ENCODE data around the gene PI16.
"Not testable (repeated sequence)": the region's sequence is repeated elsewhere in the genome, so short reads cannot be mapped to it uniquely, and the experiment has no call there.

The PI16 gene

GRCh38 chr6:36975231-36976006, 20.9 kb downstream of the PI16 start:
- DNase-seq (ENCODE audit: low read depth), result no peak

- DNase-seq (ENCODE audit: low read depth), result no peak
Measured at GRCh38 chr6:36976007-36976264, 21.4 kb downstream of the PI16 start.

GRCh38 chr6:36976509-36976908, 22.0 kb downstream of the PI16 start:
- DNase-seq (ENCODE audit: low read depth), result no peak

- no peak for DNase-seq (ENCODE audit: low read depth)
Measured at GRCh38 chr6:36976931-36977330, 22.4 kb downstream of the PI16 start.

- no peak for DNase-seq (ENCODE audit: low read depth)
Measured at GRCh38 chr6:36977470-36977941, 23.0 kb downstream of the PI16 start.

GRCh38 chr6:36978421-36979346, 24.1 kb downstream of the PI16 start:
- DNase-seq (ENCODE audit: low read depth), result no peak

GRCh38 chr6:36979347-36979742, 24.8 kb downstream of the PI16 start:
- no peak for DNase-seq (ENCODE audit: low read depth)

- no peak for DNase-seq (ENCODE audit: low read depth)
Measured at GRCh38 chr6:36980129-36980528, 25.6 kb downstream of the PI16 start.

GRCh38 chr6:36980876-36981619, 26.5 kb downstream of the PI16 start:
- DNase-seq (ENCODE audit: low read depth), result no peak

GRCh38 chr6:36983538-36983937, 29.0 kb downstream of the PI16 start:
- DNase-seq (ENCODE audit: low read depth), result no peak

GRCh38 chr6:36984581-36985416, 30.3 kb downstream of the PI16 start:
- DNase-seq (ENCODE audit: low read depth), result no peak

- no peak for DNase-seq (ENCODE audit: low read depth)
Measured at GRCh38 chr6:36985417-36985807, 30.9 kb downstream of the PI16 start.

- DNase-seq (ENCODE audit: low read depth), result peak; percentile 83
Measured at GRCh38 chr6:36985808-36986703, 31.5 kb downstream of the PI16 start, which contains the start of gene MTCH1. Gene MTCH1 (minus strand): TSS chr6:36986196. CDS start chr6:36986173, 23 bp downstream.

- DNase-seq (ENCODE audit: low read depth), result no peak
Measured at GRCh38 chr6:36986704-36987047, 32.1 kb downstream of the PI16 start.

- no peak for DNase-seq (ENCODE audit: low read depth)
Measured at GRCh38 chr6:36989264-36989663, 34.7 kb downstream of the PI16 start.

- not testable (repeated sequence) for DNase-seq (ENCODE audit: low read depth)
Measured at GRCh38 chr6:36990401-36990800, 35.9 kb downstream of the PI16 start.

GRCh38 chr6:36997811-36998722, 43.5 kb downstream of the PI16 start:
- DNase-seq (ENCODE audit: low read depth), result no peak

GRCh38 chr6:36998723-36999038, 44.1 kb downstream of the PI16 start:
- no peak for DNase-seq (ENCODE audit: low read depth)

- no peak for DNase-seq (ENCODE audit: low read depth)
Measured at GRCh38 chr6:36999061-36999750, 44.7 kb downstream of the PI16 start.

All from stimulated activated CD8-positive, alpha-beta memory T cell treated with anti-CD3 and anti-CD28 coated beads, Interleukin-12 subunit alpha, Interleukin-12 subunit beta, amount 100 ng/mL, for 4 hours (primary cell).